SK-N-SH treated with all-trans-retinoic acid at 6 μM for 48 hours (cell line): ENCODE measurements around the gene WDR18.

Experiments used
- ARNTL ChIP-seq: fragments of 450-650 bp; formaldehyde crosslinking; IDR thresholded peaks from 2 replicates; pipeline ENCODE4 v1.5.0; 2020; ENCODE audit warnings: low read depth, mild to moderate bottlenecking, moderate library complexity, borderline replicate concordance
- BACH2 ChIP-seq: fragments of 250-450 bp; sonication (Bioruptor Pico); IDR thresholded peaks from 2 replicates; pipeline ENCODE4 v1.9.0; 2021; ENCODE audit warnings: mild to moderate bottlenecking, borderline replicate concordance
- CSDC2 ChIP-seq: fragments of 250-450 bp; sonication (Bioruptor Pico); IDR thresholded peaks from 2 replicates; pipeline ENCODE4 v1.5.0; 2020; ENCODE audit warnings: mild to moderate bottlenecking, moderate library complexity
- ISL1 ChIP-seq: fragments of 250-450 bp; sonication (Bioruptor Pico); IDR thresholded peaks from 2 replicates; pipeline ENCODE4 v2.1.2; 2022; ENCODE audit warnings: mild to moderate bottlenecking, moderate library complexity
- OSR1 ChIP-seq: fragments of 250-450 bp; sonication (Bioruptor Pico); IDR thresholded peaks from 2 replicates; pipeline ENCODE4 v1.8.0; 2022; ENCODE audit warnings: moderate library complexity, mild to moderate bottlenecking, inconsistent platforms
- PPARA ChIP-seq: fragments of 250-450 bp; sonication (Bioruptor Pico); IDR thresholded peaks from 2 replicates; pipeline ENCODE4 v1.5.0; 2020; ENCODE audit warnings: mild to moderate bottlenecking, borderline replicate concordance
- TCF4 ChIP-seq: fragments of 250-450 bp; sonication (Bioruptor Pico); IDR thresholded peaks from 2 replicates; pipeline ENCODE4 v1.8.0; 2021; ENCODE audit warnings: mild to moderate bottlenecking, moderate library complexity, borderline replicate concordance
- ZFP3 ChIP-seq: fragments of 250-450 bp; sonication (Bioruptor Pico); IDR thresholded peaks from 2 replicates; pipeline ENCODE4 v1.5.0; 2020; ENCODE audit warnings: mild to moderate bottlenecking, moderate library complexity
- ZFP30 ChIP-seq: fragments of 450-650 bp; formaldehyde crosslinking; IDR thresholded peaks from 2 replicates; pipeline ENCODE4 v1.5.0; 2022; ENCODE audit warnings: mild to moderate bottlenecking, moderate library complexity
- ZNF70 ChIP-seq: fragments of 450-650 bp; formaldehyde crosslinking; IDR thresholded peaks from 2 replicates; pipeline ENCODE4 v1.5.0; 2020; ENCODE audit warnings: mild to moderate bottlenecking, moderate library complexity
- ZNF8 ChIP-seq: fragments of 450-650 bp; formaldehyde crosslinking; IDR thresholded peaks from 2 replicates; pipeline ENCODE4 v1.5.0; 2020; ENCODE audit warnings: mild to moderate bottlenecking, moderate library complexity
- TF ChIP-seq, protein P1 (sequence below): fragments of 250-450 bp; sonication (Bioruptor Pico); IDR thresholded peaks from 2 replicates; pipeline ENCODE4 v1.5.0; 2020; ENCODE audit warnings: mild to moderate bottlenecking, moderate library complexity
- TF ChIP-seq, protein P2 (sequence below): fragments of 250-450 bp; sonication (Bioruptor Pico); IDR thresholded peaks from 2 replicates; pipeline ENCODE4 v1.8.0; 2020; ENCODE audit warnings: mild to moderate bottlenecking, moderate library complexity, borderline replicate concordance
- TF ChIP-seq, protein P3 (sequence below): fragments of 250-450 bp; sonication (Bioruptor Pico); IDR thresholded peaks from 2 replicates; pipeline ENCODE4 v1.8.0; 2021; ENCODE audit warnings: low read depth, mild to moderate bottlenecking, moderate library complexity, borderline replicate concordance

DNA sequence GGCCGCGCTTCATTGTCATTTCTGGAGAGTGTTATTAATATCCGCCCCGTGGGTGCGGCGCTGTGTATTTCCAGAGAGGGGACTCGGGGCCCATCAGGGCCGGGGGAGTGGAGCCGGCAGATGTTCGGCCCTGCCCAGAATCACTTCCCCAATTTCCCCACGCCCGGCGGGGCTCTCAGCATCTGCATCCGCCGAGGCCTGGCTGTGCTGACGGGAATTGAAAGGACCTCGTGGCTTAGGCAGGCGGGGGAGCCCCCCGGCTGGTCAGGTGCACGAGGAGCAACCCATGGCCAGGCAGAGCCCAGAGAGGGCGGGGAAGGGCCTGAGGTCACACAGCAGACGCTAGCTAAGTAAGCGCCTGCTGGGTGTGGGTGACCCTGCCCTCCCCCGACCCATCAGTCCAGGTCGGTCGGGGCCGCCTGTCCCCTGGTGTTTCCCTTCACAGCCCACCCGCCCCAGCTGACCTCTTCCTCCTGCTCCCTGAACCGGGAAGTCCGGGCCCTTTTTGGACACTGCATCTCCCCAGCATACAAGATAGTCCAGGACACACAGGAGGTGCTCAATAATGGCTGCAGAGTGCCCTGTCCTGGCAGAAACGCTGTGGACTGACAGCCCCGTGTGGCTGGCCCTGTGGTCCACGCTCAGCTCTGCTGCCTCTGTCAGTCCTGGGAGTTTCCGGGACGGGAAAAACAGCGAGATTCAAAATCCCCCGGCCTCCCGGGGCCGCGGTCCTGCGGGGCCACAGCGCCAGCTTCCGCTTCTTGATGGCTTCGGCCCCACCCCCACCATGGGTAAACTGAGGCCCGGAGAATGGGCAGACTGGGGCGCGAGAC is 36.2 kb upstream of the WDR18 start:
- TF ChIP-seq ZFP3 (CRISPR knock-in tag), result no peak
- no peak for TF ChIP-seq BACH2 (CRISPR knock-in tag)
- TF ChIP-seq TCF4 (CRISPR knock-in tag), result no peak
- no peak for TF ChIP-seq ZFP30
- TF ChIP-seq ZNF8 (CRISPR knock-in tag), result no peak
- TF ChIP-seq, protein P1, sequence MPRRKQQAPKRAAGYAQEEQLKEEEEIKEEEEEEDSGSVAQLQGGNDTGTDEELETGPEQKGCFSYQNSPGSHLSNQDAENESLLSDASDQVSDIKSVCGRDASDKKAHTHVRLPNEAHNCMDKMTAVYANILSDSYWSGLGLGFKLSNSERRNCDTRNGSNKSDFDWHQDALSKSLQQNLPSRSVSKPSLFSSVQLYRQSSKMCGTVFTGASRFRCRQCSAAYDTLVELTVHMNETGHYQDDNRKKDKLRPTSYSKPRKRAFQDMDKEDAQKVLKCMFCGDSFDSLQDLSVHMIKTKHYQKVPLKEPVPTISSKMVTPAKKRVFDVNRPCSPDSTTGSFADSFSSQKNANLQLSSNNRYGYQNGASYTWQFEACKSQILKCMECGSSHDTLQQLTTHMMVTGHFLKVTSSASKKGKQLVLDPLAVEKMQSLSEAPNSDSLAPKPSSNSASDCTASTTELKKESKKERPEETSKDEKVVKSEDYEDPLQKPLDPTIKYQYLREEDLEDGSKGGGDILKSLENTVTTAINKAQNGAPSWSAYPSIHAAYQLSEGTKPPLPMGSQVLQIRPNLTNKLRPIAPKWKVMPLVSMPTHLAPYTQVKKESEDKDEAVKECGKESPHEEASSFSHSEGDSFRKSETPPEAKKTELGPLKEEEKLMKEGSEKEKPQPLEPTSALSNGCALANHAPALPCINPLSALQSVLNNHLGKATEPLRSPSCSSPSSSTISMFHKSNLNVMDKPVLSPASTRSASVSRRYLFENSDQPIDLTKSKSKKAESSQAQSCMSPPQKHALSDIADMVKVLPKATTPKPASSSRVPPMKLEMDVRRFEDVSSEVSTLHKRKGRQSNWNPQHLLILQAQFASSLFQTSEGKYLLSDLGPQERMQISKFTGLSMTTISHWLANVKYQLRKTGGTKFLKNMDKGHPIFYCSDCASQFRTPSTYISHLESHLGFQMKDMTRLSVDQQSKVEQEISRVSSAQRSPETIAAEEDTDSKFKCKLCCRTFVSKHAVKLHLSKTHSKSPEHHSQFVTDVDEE (CRISPR knock-in tag), result no peak
- no peak for TF ChIP-seq CSDC2 (CRISPR knock-in tag)
- TF ChIP-seq, protein P2, sequence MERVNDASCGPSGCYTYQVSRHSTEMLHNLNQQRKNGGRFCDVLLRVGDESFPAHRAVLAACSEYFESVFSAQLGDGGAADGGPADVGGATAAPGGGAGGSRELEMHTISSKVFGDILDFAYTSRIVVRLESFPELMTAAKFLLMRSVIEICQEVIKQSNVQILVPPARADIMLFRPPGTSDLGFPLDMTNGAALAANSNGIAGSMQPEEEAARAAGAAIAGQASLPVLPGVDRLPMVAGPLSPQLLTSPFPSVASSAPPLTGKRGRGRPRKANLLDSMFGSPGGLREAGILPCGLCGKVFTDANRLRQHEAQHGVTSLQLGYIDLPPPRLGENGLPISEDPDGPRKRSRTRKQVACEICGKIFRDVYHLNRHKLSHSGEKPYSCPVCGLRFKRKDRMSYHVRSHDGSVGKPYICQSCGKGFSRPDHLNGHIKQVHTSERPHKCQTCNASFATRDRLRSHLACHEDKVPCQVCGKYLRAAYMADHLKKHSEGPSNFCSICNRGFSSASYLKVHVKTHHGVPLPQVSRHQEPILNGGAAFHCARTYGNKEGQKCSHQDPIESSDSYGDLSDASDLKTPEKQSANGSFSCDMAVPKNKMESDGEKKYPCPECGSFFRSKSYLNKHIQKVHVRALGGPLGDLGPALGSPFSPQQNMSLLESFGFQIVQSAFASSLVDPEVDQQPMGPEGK (CRISPR knock-in tag), result no peak
- TF ChIP-seq OSR1 (CRISPR knock-in tag), result no peak
- TF ChIP-seq ARNTL (CRISPR knock-in tag), result no peak
- no peak for TF ChIP-seq PPARA (CRISPR knock-in tag)
- no peak for TF ChIP-seq ISL1
- no peak for TF ChIP-seq ZNF70 (CRISPR knock-in tag)
- TF ChIP-seq, protein P3, sequence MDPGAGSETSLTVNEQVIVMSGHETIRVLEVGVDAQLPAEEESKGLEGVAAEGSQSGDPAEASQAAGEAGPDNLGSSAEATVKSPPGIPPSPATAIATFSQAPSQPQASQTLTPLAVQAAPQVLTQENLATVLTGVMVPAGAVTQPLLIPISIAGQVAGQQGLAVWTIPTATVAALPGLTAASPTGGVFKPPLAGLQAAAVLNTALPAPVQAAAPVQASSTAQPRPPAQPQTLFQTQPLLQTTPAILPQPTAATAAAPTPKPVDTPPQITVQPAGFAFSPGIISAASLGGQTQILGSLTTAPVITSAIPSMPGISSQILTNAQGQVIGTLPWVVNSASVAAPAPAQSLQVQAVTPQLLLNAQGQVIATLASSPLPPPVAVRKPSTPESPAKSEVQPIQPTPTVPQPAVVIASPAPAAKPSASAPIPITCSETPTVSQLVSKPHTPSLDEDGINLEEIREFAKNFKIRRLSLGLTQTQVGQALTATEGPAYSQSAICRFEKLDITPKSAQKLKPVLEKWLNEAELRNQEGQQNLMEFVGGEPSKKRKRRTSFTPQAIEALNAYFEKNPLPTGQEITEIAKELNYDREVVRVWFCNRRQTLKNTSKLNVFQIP (CRISPR knock-in tag), result no peak
